PC-3 (cell line): ENCODE results near the gene COX5A. TPM values are rescaled to one million over a fixed set of nuclear protein-coding genes. Genes with fewer than 3 reads are reported as not detected.

Source experiments
- ATAC-seq: fragments of 200-7000 bp; cut with Tn5 transposase; 2 replicates; pipeline ENCODE4 v1.9.1; 2020; ENCODE audit warnings: mild to moderate bottlenecking, moderate library complexity
- BruUV-seq: library from RNA; stranded (reverse); fragments of 400-500 nt; replicated peaks from 2 replicates; lab custom pipeline; 2021; lab: Mats Ljungman, UMichigan
- CTCF ChIA-PET: fragments of 300-600 bp; sonication (Branson Sonifier 250); formaldehyde crosslinking; loops from one replicate; lab custom pipeline; 2022; ENCODE audit warnings: antibody characterized with exemption; lab: Charles Lee
- POLR2A ChIA-PET: fragments of 300-600 bp; sonication (Branson Sonifier 250); formaldehyde crosslinking; loops from one replicate; lab custom pipeline; 2022; ENCODE audit warnings: antibody characterized with exemption; ENCODE audit not compliant: unreplicated experiment; lab: Charles Lee
- DNase-seq: peaks from one replicate; pipeline ENCODE4 v3.0.0-alpha.2; 2015
- H2AFZ ChIP-seq: fragments of 300-600 bp; sonication (generic); 2 replicates; pipeline ENCODE4 v1.6.0; 2016; ENCODE audit warnings: antibody characterized with exemption, low read length
- H3F3A ChIP-seq: fragments of 300-600 bp; sonication (generic); one replicate; pipeline ENCODE4 v1.6.0; 2017; ENCODE audit warnings: antibody characterized with exemption, low read length, control low read depth, mild to moderate bottlenecking; ENCODE audit not compliant: unreplicated experiment
- H3K27ac ChIP-seq: fragments of 300-600 bp; sonication (generic); 2 replicates; pipeline ENCODE4 v1.5.1; 2016; ENCODE audit warnings: mild to moderate bottlenecking, low read length
- H3K27me3 ChIP-seq: fragments of 300-600 bp; sonication (generic); 2 replicates; pipeline ENCODE4 v1.6.1; 2016; ENCODE audit warnings: low read length, mixed read lengths
- H3K36me3 ChIP-seq: fragments of 300-600 bp; sonication (generic); 2 replicates; pipeline ENCODE4 v1.6.1; 2016; ENCODE audit warnings: low read depth, mixed run types, low read length, mixed read lengths
- H3K4me1 ChIP-seq: fragments of 300-600 bp; sonication (generic); 2 replicates; pipeline ENCODE4 v1.5.1; 2016; ENCODE audit warnings: low read length; ENCODE audit not compliant: insufficient read depth
- H3K4me2 ChIP-seq: fragments of 300-600 bp; sonication (generic); 2 replicates; pipeline ENCODE4 v1.6.0; 2016; ENCODE audit warnings: low read length
- H3K4me3 ChIP-seq: fragments of 300-600 bp; sonication (generic); 2 replicates; pipeline ENCODE4 v1.5.1; 2016; ENCODE audit warnings: mild to moderate bottlenecking, low read length, mixed read lengths
- H3K79me2 ChIP-seq: fragments of 300-600 bp; sonication (generic); 2 replicates; pipeline ENCODE4 v1.6.1; 2017; ENCODE audit warnings: low read length, mixed read lengths
- H3K9ac ChIP-seq: fragments of 300-600 bp; sonication (generic); 2 replicates; pipeline ENCODE4 v1.6.0; 2016; ENCODE audit warnings: mild to moderate bottlenecking, low read length
- H3K9me2 ChIP-seq: fragments of 300-600 bp; sonication (generic); replicated peaks from 2 replicates; pipeline ENCODE4 v1.6.1; 2016; ENCODE audit warnings: mixed run types, low read length, mixed read lengths
- H3K9me3 ChIP-seq: fragments of 300-600 bp; sonication (generic); 2 replicates; pipeline ENCODE4 v1.6.1; 2016; ENCODE audit warnings: low read length, mixed read lengths
- H4K20me1 ChIP-seq: fragments of 300-600 bp; sonication (generic); 2 replicates; pipeline ENCODE4 v1.6.1; 2016; ENCODE audit warnings: low read length, mixed read lengths
- EZH2 ChIP-seq: fragments of 300-600 bp; sonication (generic); IDR thresholded peaks from one replicate; pipeline ENCODE4 v1.6.1; 2017; ENCODE audit warnings: antibody characterized with exemption, mild to moderate bottlenecking, low read length; ENCODE audit not compliant: unreplicated experiment
- EZH2phosphoT487 ChIP-seq: fragments of 300-600 bp; sonication (generic); IDR thresholded peaks from 2 replicates; pipeline ENCODE4 v1.6.1; 2018; ENCODE audit warnings: mild to moderate bottlenecking, antibody characterized with exemption, low read length, borderline replicate concordance
- intact Hi-C: fragments of 100-400 bp; cut with micrococcal nuclease; formaldehyde crosslinking; loops from 2 replicates; pipeline ENCODE4 v1.9.0; 2023
- total RNA-seq: library from RNA; depleted of rRNA; stranded (reverse); fragments of >200 nt; gene quantifications from 2 replicates; pipeline ENCODE4 v1.2.3, GENCODE V29; 2014
- TF ChIP-seq, protein P1 (sequence below): fragments of 300-600 bp; sonication (generic); conservative IDR thresholded peaks from 2 replicates; pipeline ENCODE4 v1.5.1; 2017; ENCODE audit warnings: antibody characterized with exemption, low read depth, mild to moderate bottlenecking, low read length

Gene COX5A
- total RNA-seq, 1 experiment from 2014 or later, result 145 TPM

DNA sequence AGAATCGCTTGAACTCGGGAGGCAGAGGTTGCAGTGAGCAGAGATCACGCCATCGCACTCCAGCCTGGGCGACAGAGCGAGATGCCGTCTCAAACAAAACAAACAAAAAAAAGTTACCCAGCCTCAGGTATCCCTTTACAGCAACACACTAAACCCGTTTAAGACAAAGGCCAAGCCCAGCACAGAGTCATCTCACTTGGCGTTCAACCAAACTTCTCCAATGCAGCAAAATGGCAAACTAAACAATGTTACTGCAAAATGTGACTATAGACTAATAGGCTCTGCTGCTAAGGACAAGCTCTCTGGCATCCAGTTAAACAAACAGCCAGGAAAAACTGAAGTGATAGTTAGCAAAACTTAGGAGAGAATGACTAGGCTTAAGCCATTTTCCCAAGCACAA is 24.8 kb downstream of the COX5A start:
- H3K9me2 ChIP-seq, result no peaks in the 10 kb centered on the region
- no peaks in the 10 kb centered on the region for H3F3A ChIP-seq
- CTCF ChIA-PET, result no interaction called here
- H3K9ac ChIP-seq, result no peak overlapping the region
- intact Hi-C loops, result no loop called here
- peaks cover 5% of the 10 kb centered on the region for H3K36me3 ChIP-seq
- no peak overlapping the region for H2AFZ ChIP-seq
- TF ChIP-seq EZH2, result no peak
- TF ChIP-seq EZH2phosphoT487, result no peak
- TF ChIP-seq, protein P1, sequence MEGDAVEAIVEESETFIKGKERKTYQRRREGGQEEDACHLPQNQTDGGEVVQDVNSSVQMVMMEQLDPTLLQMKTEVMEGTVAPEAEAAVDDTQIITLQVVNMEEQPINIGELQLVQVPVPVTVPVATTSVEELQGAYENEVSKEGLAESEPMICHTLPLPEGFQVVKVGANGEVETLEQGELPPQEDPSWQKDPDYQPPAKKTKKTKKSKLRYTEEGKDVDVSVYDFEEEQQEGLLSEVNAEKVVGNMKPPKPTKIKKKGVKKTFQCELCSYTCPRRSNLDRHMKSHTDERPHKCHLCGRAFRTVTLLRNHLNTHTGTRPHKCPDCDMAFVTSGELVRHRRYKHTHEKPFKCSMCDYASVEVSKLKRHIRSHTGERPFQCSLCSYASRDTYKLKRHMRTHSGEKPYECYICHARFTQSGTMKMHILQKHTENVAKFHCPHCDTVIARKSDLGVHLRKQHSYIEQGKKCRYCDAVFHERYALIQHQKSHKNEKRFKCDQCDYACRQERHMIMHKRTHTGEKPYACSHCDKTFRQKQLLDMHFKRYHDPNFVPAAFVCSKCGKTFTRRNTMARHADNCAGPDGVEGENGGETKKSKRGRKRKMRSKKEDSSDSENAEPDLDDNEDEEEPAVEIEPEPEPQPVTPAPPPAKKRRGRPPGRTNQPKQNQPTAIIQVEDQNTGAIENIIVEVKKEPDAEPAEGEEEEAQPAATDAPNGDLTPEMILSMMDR, result no peak
- H3K79me2 ChIP-seq, result no peaks in the 10 kb centered on the region
- H3K4me3 ChIP-seq, result no peak overlapping the region
- no peaks in the 10 kb centered on the region for H3K9me3 ChIP-seq
- H4K20me1 ChIP-seq, result no peaks in the 10 kb centered on the region
- no peaks in the 10 kb centered on the region for H3K4me1 ChIP-seq
- peak; percentile 42 for ATAC-seq
- no peaks in the 10 kb centered on the region for H3K27me3 ChIP-seq
- peak; percentile 41 for DNase-seq
- H3K27ac ChIP-seq, result no peak overlapping the region
- BruUV-seq, result no TSS peak
- POLR2A ChIA-PET, result no interaction called here
- H3K4me2 ChIP-seq, result no peak overlapping the region

DNA sequence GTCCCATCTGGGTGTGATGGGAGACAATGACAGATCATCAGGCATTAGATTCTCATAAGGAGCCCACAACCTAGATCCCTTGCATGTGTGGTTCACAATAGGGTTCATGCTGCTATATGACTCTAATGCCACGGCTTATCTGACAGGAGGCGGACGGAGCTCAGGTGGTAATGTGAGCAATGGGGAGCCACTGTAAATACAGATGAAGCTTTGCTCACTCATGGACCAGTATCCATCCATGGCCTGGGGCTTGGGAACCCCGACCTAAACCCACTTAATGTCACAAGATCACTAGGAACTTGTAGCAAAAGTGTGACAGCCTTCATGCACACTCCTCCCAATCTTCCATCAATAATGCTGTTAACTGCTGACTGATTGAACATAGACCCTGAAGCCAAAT is 29.2 kb downstream of the COX5A start:
- intact Hi-C loops, result loop anchor here (10.0 kb wide), 1 partner anchor 64 kb away; the partner anchor contains the start of gene ULK3
- POLR2A ChIA-PET, result no interaction called here
- H3K9me3 ChIP-seq, result no peaks in the 10 kb centered on the region
- CTCF ChIA-PET, result no interaction called here
- no peak overlapping the region for H3K4me3 ChIP-seq
- H3K27ac ChIP-seq, result no peak overlapping the region
- H3K9me2 ChIP-seq, result no peaks in the 10 kb centered on the region
- no peaks in the 10 kb centered on the region for H3F3A ChIP-seq
- no TSS peak for BruUV-seq
- H4K20me1 ChIP-seq, result no peaks in the 10 kb centered on the region
- H3K79me2 ChIP-seq, result peaks cover 21% of the 10 kb centered on the region
- peaks cover 16% of the 10 kb centered on the region for H3K4me1 ChIP-seq
- no peak overlapping the region for H3K4me2 ChIP-seq
- TF ChIP-seq, protein P1, result no peak
- TF ChIP-seq EZH2 (no peak), EZH2phosphoT487 (no peak)
- H3K27me3 ChIP-seq, result no peaks in the 10 kb centered on the region
- ATAC-seq (no peak), DNase-seq (no peak)
- H3K9ac ChIP-seq, result no peak overlapping the region
- H2AFZ ChIP-seq, result no peak overlapping the region
- H3K36me3 ChIP-seq, result peaks cover 4% of the 10 kb centered on the region; the same call in 1 of the 2 replicates

DNA sequence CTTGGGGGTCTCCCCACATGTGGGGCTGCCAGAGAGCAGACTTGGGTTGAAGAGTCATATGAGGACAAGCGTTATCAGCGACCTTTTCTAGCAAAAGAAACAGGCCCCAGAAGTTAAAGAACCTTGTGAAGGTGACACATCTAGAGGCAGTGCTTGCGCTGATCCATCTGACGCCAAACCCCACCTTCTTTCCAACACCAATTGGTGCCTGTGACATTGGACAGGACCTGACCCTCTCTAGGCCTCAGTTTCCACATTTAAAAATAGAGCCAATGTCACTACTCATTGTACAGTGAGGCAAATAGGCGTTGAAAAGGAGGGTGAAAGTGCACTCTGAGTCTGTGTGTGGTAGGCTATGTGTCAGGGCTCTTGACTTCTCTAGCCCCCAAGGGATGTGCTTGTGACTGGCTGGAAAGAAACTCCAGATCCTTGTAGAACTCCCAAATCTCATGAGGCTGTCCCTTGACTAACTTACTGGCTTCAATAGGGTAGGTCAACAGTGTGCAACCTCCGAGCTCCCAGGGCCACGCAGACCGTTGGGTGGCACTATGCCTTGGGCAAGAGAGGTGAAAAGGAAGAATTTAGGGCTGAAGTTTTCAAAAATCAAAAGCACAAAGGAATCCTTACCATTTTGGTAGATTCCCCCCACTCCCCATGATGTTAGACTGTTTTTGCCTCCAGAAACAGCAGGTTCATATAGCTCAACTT is 30.6 kb downstream of the COX5A start:
- H3K27ac ChIP-seq, result 0 out of 2 replicates have a peak overlapping the region, but pooled peaks have one; percentile 19
- BruUV-seq, result TSS peak; percentile 87
- H3K9me2 ChIP-seq, result no peaks in the 10 kb centered on the region
- H3K4me2 ChIP-seq, result peak overlapping the region; percentile 86
- peak; percentile 3; the same call in 1 of the 2 replicates for ATAC-seq
- no peaks in the 10 kb centered on the region for H3F3A ChIP-seq
- H3K4me1 ChIP-seq, result peaks cover 17% of the 10 kb centered on the region
- peak overlapping the region; percentile 100 for H2AFZ ChIP-seq
- no peaks in the 10 kb centered on the region for H3K27me3 ChIP-seq
- no peaks in the 10 kb centered on the region for H4K20me1 ChIP-seq
- TF ChIP-seq EZH2phosphoT487, result no peak
- TF ChIP-seq, protein P1, result no peak
- peak overlapping the region; percentile 92 for H3K4me3 ChIP-seq
- peaks cover 21% of the 10 kb centered on the region for H3K79me2 ChIP-seq
- intact Hi-C loops, result loop anchor here (10.0 kb wide), 1 partner anchor 63 kb away; the partner anchor contains the start of gene ULK3
- ChIA-PET CTCF (interaction anchor here (0.6 kb wide), 1 partner anchor 221 kb away, joined by 3 read pairs; no protein-coding TSS in a partner anchor), POLR2A (interaction anchor here (0.6 kb wide), 1 partner anchor 28 kb away, joined by 3 read pairs; no protein-coding TSS in a partner anchor)
- no peaks in the 10 kb centered on the region for H3K9me3 ChIP-seq
- peak overlapping the region; percentile 90 for H3K9ac ChIP-seq
- DNase-seq, result no peak
- H3K36me3 ChIP-seq, result peaks cover 4% of the 10 kb centered on the region; the same call in 1 of the 2 replicates
